GM12874 (cell line): ENCODE results near the gene LRRC61.

ENCODE experiments used
- CTCF ChIP-seq: IDR thresholded peaks from 2 replicates; pipeline ENCODE4 v1.5.1; 2011; ENCODE audit warnings: low read depth, mild to moderate bottlenecking, control low read depth, low read length, moderate library complexity; ENCODE audit not compliant: insufficient read depth

Gene LRRC61

GRCh38 chr7:150367677-150368095, 44.5 kb downstream of the LRRC61 start:
- no peak for TF ChIP-seq CTCF

- TF ChIP-seq CTCF: no peak
Measured at GRCh38 chr7:150368096-150368883, 45.1 kb downstream of the LRRC61 start, which contains the start of gene REPIN1. Gene REPIN1 (plus strand): TSS chr7:150368822. CDS start chr7:150369712, 890 bp downstream.

- no peak for TF ChIP-seq CTCF
Measured at GRCh38 chr7:150368884-150369747, 46.0 kb downstream of the LRRC61 start.

- TF ChIP-seq CTCF: no peak
Measured at GRCh38 chr7:150369748-150370501, 46.8 kb downstream of the LRRC61 start.

GRCh38 chr7:150370612-150371071, 47.5 kb downstream of the LRRC61 start:
- no peak for TF ChIP-seq CTCF

- no peak for TF ChIP-seq CTCF
Measured at GRCh38 chr7:150371131-150371995, 48.2 kb downstream of the LRRC61 start.
